Neural progenitor cell (in vitro differentiated cells): ENCODE data around the gene ZNF683. TPM values are rescaled to one million over a fixed set of nuclear protein-coding genes. Genes with fewer than 3 reads are reported as not detected.

Experiments
- DNase-seq: peaks from one replicate; pipeline ENCODE4 v3.0.0-alpha.2; 2016; ENCODE audit warnings: low spot score
- H2AFZ ChIP-seq: fragments of 200-600 bp; sonication (generic); replicated peaks from 2 replicates; pipeline ENCODE4 v1.6.1; 2016; ENCODE audit warnings: antibody characterized with exemption
- H3F3A ChIP-seq: fragments of 200-600 bp; sonication (generic); 2 replicates; pipeline ENCODE4 v1.6.1; 2016; ENCODE audit warnings: antibody characterized with exemption, low read depth
- H3K27ac ChIP-seq: fragments of 200-600 bp; sonication (generic); 2 replicates; pipeline ENCODE4 v1.5.1; 2016; ENCODE audit warnings: mild to moderate bottlenecking
- H3K27me3 ChIP-seq: fragments of 200-600 bp; sonication (generic); 2 replicates; pipeline ENCODE4 v1.6.1; 2016; ENCODE audit warnings: mild to moderate bottlenecking, moderate library complexity
- H3K36me3 ChIP-seq: fragments of 200-600 bp; sonication (generic); 2 replicates; pipeline ENCODE4 v1.5.1; 2016
- H3K4me1 ChIP-seq: fragments of 200-600 bp; sonication (generic); 2 replicates; pipeline ENCODE4 v1.6.1; 2016; ENCODE audit warnings: mixed run types
- H3K4me2 ChIP-seq: fragments of 200-600 bp; sonication (generic); 2 replicates; pipeline ENCODE4 v1.6.1; 2016
- H3K4me3 ChIP-seq: fragments of 200-600 bp; sonication (generic); 2 replicates; pipeline ENCODE4 v1.5.1; 2016
- H3K79me2 ChIP-seq: fragments of 200-600 bp; sonication (generic); 2 replicates; pipeline ENCODE4 v1.6.1; 2016; ENCODE audit warnings: low read depth
- H3K9ac ChIP-seq: fragments of 200-600 bp; sonication (generic); 2 replicates; pipeline ENCODE4 v1.6.1; 2016
- H3K9me3 ChIP-seq: fragments of 200-600 bp; sonication (generic); 2 replicates; pipeline ENCODE4 v1.5.1; 2016; ENCODE audit warnings: low read depth
- H4K20me1 ChIP-seq: fragments of 200-600 bp; sonication (generic); 2 replicates; pipeline ENCODE4 v1.6.1; 2016; ENCODE audit warnings: low read depth
- H3K27ac Mint-ChIP-seq: 3 replicates; pipeline ENCODE4 v1.8.0; 2021; ENCODE audit warnings: mixed read lengths
- H3K27me3 Mint-ChIP-seq: 2 replicates; pipeline ENCODE4 v1.8.0; 2022; ENCODE audit warnings: low read depth, mild to moderate bottlenecking, inconsistent platforms, moderate library complexity, mixed read lengths; ENCODE audit not compliant: insufficient read depth
- H3K36me3 Mint-ChIP-seq: 3 replicates; pipeline ENCODE4 v1.8.0; 2021; ENCODE audit warnings: mixed read lengths
- H3K4me1 Mint-ChIP-seq: 3 replicates; pipeline ENCODE4 v1.8.0; 2021; ENCODE audit warnings: mixed read lengths
- H3K4me3 Mint-ChIP-seq: 3 replicates; pipeline ENCODE4 v1.8.0; 2021; ENCODE audit warnings: mild to moderate bottlenecking, moderate library complexity, mixed read lengths
- H3K9me3 Mint-ChIP-seq: 3 replicates; pipeline ENCODE4 v1.8.0; 2020; ENCODE audit warnings: mixed read lengths
- EZH2 ChIP-seq: fragments of 200-600 bp; sonication (generic); IDR thresholded peaks from 2 replicates; pipeline ENCODE4 v1.6.1; 2017; ENCODE audit warnings: antibody characterized with exemption, mild to moderate bottlenecking, moderate library complexity
- EZH2phosphoT487 ChIP-seq: fragments of 200-600 bp; sonication (generic); IDR thresholded peaks from 2 replicates; pipeline ENCODE4 v1.6.1; 2017; ENCODE audit warnings: antibody characterized with exemption
- total RNA-seq: library from RNA; depleted of rRNA; stranded (reverse); fragments of >200 nt; gene quantifications from 2 replicates; pipeline ENCODE4 v1.2.3, GENCODE V29; 2015; ENCODE audit warnings: low replicate concordance
- TF ChIP-seq, protein P1 (sequence below): fragments of 200-600 bp; sonication (generic); IDR thresholded peaks from 2 replicates; pipeline ENCODE4 v1.5.1; 2017; ENCODE audit warnings: antibody characterized with exemption, mild to moderate bottlenecking

The ZNF683 gene
- total RNA-seq, 1 donor from 2014 or later: not detected

DNA sequence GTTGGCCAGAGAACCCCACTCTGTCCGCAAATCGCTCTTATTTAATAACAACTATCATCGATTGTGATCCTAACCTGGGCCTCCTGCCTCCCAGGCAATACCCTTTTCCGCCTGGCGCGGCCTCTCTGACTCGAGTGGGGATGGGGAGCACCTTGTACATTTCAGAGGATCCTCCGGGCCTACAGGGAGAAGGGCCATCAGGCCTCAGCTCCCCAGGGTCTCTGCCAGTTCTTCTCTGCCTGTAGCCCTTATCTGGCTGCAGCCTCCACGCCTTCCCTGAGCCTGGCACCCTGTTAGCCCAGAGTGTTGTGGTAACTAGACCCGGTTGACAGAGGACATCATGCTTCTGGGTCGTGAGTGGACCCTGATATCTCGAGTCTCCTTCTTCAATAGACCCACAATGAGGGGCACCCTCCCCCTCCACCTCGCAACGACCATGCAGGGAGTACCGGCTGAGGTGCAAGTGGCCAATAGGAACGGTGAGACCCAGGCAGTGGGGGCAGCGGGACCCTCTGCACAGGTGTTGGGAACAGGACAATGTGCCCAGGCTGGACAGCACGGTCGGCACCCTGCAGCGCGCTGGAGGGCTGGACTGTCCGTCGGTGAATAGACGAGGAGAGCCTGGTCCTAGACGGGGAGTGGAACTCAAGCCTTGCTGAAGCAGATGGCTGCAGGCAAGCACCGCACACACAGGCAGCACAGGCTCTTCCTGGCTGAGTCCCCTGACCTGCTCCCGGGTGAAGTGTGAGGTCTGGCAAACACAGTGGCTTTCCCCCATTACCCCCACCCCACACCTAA, 11.5 kb downstream of the ZNF683 start:
- no peaks in the 10 kb centered on the region for H3K36me3 ChIP-seq
- no peak for DNase-seq
- H3K79me2 ChIP-seq: no peaks in the 10 kb centered on the region
- peaks cover 13% of the 10 kb centered on the region for H3F3A ChIP-seq
- peak overlapping the region; percentile 97 for H3K4me2 ChIP-seq
- Mint-ChIP-seq H3K36me3 (no peaks in the 10 kb centered on the region), H3K27ac (peak overlapping the region; percentile 76), H3K4me3 (peak overlapping the region; percentile 62), H3K27me3 (peaks cover 25% of the 10 kb centered on the region), H3K4me1 (peaks cover 45% of the 10 kb centered on the region), H3K9me3 (no peaks in the 10 kb centered on the region)
- no peaks in the 10 kb centered on the region for H4K20me1 ChIP-seq
- peak overlapping the region; percentile 64 for H3K4me3 ChIP-seq
- H3K4me1 ChIP-seq: peaks cover 8% of the 10 kb centered on the region
- peak overlapping the region; percentile 97 for H2AFZ ChIP-seq
- no peak overlapping the region for H3K9ac ChIP-seq
- TF ChIP-seq EZH2phosphoT487 (no peak), EZH2 (no peak)
- TF ChIP-seq, protein P1, sequence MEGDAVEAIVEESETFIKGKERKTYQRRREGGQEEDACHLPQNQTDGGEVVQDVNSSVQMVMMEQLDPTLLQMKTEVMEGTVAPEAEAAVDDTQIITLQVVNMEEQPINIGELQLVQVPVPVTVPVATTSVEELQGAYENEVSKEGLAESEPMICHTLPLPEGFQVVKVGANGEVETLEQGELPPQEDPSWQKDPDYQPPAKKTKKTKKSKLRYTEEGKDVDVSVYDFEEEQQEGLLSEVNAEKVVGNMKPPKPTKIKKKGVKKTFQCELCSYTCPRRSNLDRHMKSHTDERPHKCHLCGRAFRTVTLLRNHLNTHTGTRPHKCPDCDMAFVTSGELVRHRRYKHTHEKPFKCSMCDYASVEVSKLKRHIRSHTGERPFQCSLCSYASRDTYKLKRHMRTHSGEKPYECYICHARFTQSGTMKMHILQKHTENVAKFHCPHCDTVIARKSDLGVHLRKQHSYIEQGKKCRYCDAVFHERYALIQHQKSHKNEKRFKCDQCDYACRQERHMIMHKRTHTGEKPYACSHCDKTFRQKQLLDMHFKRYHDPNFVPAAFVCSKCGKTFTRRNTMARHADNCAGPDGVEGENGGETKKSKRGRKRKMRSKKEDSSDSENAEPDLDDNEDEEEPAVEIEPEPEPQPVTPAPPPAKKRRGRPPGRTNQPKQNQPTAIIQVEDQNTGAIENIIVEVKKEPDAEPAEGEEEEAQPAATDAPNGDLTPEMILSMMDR: no peak
- no peaks in the 10 kb centered on the region for H3K9me3 ChIP-seq
- no peak overlapping the region for H3K27ac ChIP-seq
- peaks cover 81% of the 10 kb centered on the region for H3K27me3 ChIP-seq

DNA sequence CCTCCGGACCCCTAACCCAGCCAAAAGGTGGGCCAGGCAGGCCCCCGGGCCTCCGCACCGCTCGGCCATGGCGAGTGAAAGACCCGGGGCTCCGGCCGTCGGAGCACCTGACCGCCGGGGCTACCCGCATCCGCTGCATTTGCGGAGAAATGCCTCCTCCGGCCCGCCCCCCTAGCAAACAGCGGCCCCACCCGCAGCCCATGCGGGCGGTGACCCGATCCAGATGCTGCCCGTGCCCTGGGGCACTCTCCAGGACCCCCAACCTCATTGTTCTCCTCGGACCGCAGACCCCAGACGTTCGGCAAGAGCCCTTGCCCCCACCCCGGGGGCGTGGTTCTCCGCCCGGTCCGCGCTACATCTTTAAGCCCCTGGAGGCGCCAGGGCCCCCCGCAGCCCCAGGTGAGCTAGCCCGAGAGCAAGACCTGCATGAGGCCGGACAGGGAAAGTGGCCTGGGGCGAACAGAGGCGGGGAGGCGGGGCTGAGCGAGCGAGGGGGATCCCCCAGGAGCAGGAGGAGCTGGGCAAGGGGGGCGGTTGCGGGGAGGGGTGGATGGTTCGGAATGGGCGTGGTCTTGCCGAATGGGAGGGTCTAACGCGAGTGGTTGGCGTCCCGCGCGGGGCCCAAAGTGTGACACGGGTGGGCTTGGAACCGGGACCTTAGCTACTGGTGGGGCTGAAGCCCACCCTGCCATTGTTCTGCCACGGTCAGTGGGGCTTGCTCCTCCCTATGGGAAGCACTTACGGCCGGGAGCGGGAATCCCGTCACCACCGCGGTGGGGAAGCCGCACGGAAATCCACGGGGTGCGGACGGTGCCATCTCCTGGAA, 12.4 kb downstream of the ZNF683 start:
- Mint-ChIP-seq H3K27ac (no peak overlapping the region), H3K36me3 (no peaks in the 10 kb centered on the region), H3K4me3 (peak overlapping the region; percentile 62), H3K4me1 (peaks cover 52% of the 10 kb centered on the region), H3K27me3 (peaks cover 26% of the 10 kb centered on the region), H3K9me3 (no peaks in the 10 kb centered on the region)
- no peak overlapping the region for H3K9ac ChIP-seq
- no peaks in the 10 kb centered on the region for H3K79me2 ChIP-seq
- no peaks in the 10 kb centered on the region for H3K36me3 ChIP-seq
- peaks cover 73% of the 10 kb centered on the region for H3K27me3 ChIP-seq
- peak overlapping the region; percentile 97 for H3K4me2 ChIP-seq
- TF ChIP-seq EZH2 (peak; percentile 76), EZH2phosphoT487 (peak; percentile 44)
- TF ChIP-seq, protein P1: no peak
- no peak overlapping the region for H3K27ac ChIP-seq
- H4K20me1 ChIP-seq: no peaks in the 10 kb centered on the region
- H2AFZ ChIP-seq: peak overlapping the region; percentile 97
- no peaks in the 10 kb centered on the region for H3K9me3 ChIP-seq
- peaks cover 8% of the 10 kb centered on the region for H3K4me1 ChIP-seq
- H3K4me3 ChIP-seq: peak overlapping the region; percentile 64
- H3F3A ChIP-seq: peaks cover 13% of the 10 kb centered on the region
- peak; percentile 74 for DNase-seq

DNA sequence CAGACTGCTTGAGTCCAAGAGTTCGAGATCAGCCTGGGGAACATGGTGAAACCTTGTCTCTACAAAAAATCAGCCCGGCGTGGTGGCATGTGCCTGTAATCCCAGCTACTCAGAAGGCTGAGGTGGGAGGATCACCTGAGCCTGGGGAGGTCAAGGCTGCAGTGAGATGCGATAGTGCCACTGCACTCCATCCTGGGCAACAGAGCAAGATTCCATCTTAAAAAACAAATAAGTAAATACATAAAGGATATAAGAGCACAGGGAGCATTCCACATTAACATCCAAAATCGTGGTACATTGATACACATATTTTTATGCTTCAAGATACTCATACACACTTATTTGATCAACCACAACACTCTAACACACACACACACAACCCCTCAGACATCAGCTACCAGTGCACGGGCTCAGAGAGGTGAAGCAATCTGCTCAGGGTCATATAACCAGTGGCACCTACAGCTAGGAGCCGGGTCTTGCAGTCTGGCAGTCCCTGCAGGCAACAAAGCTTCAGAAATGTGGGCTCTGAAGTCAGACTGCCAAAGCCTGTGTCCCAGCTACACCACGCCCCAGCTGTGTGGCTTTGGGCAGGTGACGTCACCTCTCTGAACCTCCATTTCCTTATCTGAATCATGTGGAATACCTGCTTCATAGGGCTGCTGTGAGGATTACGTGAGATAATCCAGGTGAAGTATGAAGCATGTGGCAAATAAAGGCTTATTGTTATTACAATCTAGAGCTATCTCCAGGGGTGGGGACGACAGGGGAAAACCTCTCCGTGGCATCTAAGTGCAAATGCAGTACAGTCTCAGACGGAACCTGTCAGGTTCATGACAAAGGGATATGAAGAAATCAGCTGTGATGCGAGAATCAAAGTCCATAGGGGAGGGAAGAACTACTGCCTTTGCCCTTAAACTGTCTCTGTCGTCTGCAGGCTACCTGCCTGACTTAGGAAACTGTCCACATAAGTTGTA, 13.9 kb downstream of the ZNF683 start:
- H3K4me3 Mint-ChIP-seq: peak overlapping the region; percentile 68
- H3K9ac ChIP-seq: no peak overlapping the region
- no peak overlapping the region for H3K27ac Mint-ChIP-seq
- H3K9me3 Mint-ChIP-seq: no peaks in the 10 kb centered on the region
- no peaks in the 10 kb centered on the region for H4K20me1 ChIP-seq
- peaks cover 13% of the 10 kb centered on the region for H3F3A ChIP-seq
- H3K4me3 ChIP-seq: no peak overlapping the region
- H3K79me2 ChIP-seq: no peaks in the 10 kb centered on the region
- TF ChIP-seq EZH2 (no peak), EZH2phosphoT487 (no peak)
- TF ChIP-seq, protein P1: no peak
- no peak for DNase-seq
- H3K4me1 ChIP-seq: peaks cover 11% of the 10 kb centered on the region
- no peak overlapping the region for H3K27ac ChIP-seq
- H3K4me2 ChIP-seq: peak overlapping the region; percentile 97
- no peak overlapping the region for H2AFZ ChIP-seq
- no peaks in the 10 kb centered on the region for H3K36me3 ChIP-seq
- H3K4me1 Mint-ChIP-seq: peaks cover 54% of the 10 kb centered on the region
- no peaks in the 10 kb centered on the region for H3K36me3 Mint-ChIP-seq
- no peaks in the 10 kb centered on the region for H3K9me3 ChIP-seq
- peaks cover 60% of the 10 kb centered on the region for H3K27me3 ChIP-seq
- H3K27me3 Mint-ChIP-seq: peaks cover 22% of the 10 kb centered on the region
